Islet precursor cell (in vitro differentiated cells): ENCODE results near the gene BNIP1.
A peak's percentile ranks its signal among the peaks of the same experiment; 100 is the strongest.
"Not testable (repeated sequence)": the region's sequence is repeated elsewhere in the genome, so short reads cannot be mapped to it uniquely, and the experiment has no call there.

Experiments used
- DNase-seq: peaks from one replicate; pipeline ENCODE4 v3.0.0-alpha.2; 2018

The BNIP1 gene, protein sequence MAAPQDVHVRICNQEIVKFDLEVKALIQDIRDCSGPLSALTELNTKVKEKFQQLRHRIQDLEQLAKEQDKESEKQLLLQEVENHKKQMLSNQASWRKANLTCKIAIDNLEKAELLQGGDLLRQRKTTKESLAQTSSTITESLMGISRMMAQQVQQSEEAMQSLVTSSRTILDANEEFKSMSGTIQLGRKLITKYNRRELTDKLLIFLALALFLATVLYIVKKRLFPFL

DNA sequence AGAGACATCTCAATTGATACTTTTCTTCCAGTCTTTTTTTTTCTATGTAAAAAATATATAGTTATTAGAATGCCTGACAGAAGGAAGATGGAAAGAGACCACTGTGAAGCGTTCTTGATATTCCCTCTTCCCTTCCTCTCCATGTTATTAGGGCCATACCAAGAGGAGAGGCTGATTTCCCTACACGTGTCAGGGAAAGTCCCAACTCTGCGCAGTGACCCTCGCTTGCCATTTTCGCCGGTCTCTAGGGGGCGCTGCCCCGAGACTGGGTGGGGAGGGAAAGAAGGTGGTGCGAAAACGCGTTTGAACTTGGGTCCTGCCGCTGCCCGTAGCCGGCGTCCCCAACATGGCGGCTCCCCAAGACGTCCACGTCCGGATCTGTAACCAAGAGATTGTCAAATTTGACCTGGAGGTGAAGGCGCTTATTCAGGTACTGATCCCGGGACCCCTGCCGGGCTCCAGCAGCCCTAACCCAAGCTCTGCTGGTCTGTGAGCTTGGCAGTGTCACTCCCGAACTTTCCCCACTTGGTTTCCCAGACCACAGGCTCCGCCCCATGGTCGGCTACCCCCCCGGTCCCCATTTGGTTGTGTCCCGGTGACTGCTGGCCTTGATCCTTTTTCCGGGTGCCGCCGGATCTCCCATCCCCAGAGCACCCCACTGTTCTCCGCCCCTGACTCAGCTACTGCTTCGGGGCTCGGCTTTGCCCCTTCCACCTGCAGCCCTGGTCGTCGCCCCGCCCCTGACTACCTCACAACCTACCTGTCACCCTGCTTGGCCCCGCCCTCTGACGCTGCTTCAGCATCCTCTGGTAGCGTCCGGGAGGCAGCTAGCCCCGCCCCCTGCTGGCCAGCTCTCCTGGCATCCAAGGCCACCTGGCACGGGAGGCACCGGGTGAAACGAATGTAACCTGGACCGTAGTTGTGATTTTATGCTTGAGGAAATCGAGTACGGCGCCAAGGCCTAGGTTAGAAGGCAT, at the start of gene BNIP1:
BNIP1 (plus strand) TSS at position 332 of the 977 bp plus-strand sequence; CDS start at position 347, 15 bp downstream.
- DNase-seq, result peak; percentile 98

DNA sequence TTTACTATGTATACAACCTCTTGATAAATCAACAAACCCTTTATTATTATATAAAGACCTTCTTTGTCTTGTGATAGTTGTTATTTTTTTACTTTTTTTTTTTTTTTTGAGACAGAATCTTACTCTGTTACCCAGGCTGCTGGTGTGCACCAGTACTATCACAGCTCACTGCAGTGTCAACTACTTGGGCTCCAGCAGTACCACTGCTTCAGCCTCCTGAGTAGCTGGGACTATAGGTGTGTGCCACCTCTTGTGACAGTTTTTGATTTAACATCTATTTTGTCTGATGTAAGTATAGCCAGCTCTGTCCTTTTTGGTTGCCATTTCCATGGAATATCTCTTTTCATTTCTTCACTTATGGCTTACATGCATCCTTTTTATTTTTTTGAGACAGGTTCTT, 45.5 kb upstream of the BNIP1 start:
- DNase-seq, result no peak

DNA sequence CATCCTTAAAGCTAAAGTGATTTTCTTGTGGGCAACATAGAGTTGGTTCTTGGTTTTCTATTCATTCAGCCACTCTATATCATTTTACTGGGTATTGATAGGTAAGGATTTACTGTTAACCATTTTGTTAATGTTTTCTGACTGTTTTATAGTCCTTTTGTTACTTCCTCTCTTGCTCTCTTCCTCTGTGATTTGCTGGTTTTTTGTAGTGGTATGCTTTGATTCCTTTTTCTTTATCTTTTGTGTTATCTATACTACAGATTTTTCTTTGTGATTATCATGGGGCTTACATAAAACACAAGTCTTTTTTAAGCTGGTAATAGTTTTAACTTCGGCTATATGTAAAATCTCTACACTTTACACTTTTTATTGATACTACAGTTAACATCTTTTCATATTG, 44.9 kb upstream of the BNIP1 start:
- DNase-seq, result no peak

DNA sequence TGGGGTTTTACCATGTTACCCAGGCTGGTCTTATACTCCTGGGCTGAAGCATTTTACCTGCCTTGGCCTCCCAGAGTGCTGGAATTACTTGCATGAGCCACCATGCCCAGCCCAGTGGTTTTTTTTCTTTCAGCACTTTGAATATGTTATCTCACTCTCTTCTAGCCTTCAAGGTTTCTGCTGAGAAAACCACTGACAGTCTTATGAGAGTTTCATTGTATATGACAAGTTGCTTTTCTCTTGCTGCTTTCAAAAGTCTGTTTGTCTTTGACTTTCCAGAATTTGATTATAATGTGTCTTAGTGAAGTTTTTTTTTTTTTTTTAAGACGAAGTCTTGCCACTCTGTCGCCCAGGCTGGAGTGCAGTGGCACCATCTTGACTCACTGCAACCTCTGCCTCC, 43.1 kb upstream of the BNIP1 start:
- no peak for DNase-seq

DNA sequence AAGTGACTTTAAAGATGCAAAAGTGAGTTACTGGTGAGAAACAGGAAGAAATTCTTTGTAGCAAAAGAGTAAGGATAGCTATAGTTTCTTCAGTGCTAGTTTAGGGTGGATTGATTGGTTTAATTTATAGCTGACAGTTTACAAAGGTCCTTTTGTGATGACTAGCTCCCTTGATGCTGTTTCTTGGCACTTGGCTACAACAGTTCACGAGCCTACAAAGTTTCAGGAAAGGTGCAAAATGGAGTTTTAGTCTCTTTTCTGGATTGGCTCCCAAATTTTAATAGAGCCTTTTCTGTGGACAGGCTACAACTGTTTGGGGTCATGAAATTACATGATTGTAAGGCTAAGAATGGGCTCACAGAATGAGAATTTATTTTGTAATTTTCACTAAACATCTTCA, 40.9 kb upstream of the BNIP1 start:
- no peak for DNase-seq

DNA sequence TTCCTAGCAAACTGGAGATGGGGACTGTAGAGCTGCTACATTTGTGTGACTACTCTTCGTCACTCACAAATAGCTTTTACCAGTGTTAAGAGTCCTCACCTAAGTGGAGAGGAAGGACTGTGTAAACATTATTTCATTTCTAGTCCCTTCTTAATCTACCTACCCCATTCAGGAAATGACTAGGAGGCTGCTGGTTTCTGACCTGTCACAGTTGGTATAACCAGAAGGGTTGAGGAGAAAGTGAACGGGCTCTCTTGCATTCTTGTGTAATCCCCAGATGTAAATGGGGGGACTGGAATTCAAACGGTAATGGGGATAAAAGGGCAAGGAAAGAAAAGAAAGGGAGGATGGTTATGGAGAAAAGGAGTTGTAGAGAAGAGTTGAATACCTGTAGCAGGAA, 35.4 kb upstream of the BNIP1 start:
- DNase-seq, result no peak

DNA sequence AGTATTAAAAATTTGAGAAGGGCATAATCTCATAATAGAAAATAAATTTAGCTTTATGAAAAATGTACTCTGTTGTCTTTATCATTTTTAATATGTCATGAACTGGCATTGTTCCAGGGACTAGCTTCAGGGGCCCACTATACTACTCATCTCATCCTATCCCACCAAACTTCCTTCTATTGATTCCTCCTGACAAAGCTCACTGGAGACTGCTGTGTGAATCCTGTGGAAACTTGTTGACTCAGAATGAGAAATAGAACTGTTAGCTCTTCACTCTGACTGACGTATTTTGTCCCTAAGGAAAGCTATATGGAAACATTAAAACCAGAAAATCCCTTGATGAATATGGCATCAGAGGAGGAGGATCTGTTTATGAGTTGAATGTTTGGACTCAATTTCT, 29.8 kb upstream of the BNIP1 start:
- no peak for DNase-seq

DNA sequence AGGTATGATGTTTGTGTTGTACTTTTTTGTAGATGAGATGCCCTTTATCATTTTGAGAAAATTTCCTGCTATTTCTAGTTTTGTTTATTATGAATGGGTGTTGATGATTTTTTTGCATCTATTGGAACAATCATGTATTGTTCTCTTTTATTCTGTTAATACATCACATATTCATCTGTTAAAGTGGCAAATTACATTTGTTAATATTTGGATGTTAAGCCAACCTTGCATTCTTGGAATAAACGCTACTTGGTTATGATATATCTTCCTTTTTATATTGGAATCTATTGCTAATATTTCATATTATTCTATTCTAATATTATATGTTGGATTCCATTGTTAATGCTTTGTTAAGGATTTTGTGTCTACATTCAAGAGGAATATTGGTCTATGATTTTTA, 24.6 kb upstream of the BNIP1 start:
- DNase-seq, result no peak

DNA sequence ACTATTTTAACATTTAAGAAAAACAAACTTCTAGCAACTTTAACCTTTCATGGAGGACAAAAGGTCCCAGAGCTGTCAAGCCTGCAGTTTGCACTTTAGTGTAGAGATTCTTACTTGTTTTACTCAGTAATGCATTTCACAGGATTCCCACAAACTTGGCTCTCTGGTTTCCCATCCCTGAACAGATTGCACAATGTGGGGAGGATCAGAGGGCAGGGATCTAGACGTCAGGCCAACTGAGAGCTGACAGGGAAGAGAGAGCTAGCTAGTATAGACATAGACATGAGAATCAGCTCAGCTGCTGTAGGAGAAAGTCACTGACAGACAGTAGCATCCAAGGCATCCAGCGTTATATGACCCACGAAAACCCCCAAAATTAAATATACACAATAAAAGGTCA, 20.9 kb upstream of the BNIP1 start:
- DNase-seq, result no peak

DNA sequence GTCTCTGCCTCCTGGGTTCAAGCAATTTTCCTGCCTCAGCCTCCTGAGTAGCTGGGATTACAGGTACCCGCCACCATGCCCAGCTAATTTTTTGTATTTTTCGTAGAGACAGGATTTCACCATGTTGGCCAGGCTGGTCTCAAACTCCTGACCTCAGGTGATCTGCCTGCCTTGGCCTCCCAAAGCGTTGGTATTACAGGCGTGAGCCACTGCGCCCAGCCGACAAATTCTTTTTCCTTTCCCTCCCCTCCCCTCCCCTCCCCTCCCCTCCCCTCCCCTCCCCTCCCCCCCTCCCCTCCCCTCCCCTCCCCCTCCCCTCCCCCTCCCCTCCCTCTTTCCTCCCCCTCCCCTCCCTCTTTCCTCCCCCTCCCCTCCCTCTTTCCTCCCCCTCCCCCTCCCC, 12.2 kb upstream of the BNIP1 start:
- not testable (repeated sequence) for DNase-seq

DNA sequence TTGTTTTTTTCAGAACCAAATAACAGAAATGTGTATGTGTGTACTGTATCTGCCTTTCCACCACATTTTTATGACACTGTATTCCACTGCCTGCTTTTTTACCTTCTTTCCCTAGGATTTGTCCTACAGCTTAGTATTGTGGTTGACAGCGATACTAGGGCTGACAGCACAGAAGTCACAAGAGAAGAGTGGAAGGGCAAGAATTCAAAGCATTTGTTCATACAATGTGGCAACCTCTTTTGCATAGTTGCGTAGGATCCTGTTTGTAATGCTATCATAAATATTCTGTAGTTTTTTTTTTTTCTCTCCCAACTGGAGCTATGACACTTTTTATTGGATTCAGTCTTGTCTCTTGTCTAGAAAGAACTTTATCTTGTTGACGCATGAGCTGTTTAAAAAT, 5.6 kb upstream of the BNIP1 start:
- DNase-seq, result no peak

DNA sequence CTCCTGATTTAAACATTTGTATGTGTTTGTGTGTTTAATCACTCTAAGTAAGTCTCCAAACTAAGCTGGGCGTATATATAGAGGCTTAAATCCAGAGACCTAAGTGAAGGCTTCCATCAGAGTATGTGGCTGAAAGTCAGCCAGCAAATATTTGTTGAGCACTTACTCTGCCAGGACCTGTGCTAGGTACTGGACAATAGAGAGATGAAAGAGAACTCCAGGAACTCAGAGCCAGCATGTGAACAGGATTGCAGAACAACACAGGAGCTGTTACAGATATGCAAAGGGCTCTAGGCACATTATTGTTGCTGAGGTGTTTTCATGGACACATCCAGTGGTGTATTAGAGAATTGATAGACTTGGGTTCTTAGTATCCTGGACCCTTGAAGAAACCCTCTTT, 4.7 kb upstream of the BNIP1 start:
- DNase-seq, result no peak

DNA sequence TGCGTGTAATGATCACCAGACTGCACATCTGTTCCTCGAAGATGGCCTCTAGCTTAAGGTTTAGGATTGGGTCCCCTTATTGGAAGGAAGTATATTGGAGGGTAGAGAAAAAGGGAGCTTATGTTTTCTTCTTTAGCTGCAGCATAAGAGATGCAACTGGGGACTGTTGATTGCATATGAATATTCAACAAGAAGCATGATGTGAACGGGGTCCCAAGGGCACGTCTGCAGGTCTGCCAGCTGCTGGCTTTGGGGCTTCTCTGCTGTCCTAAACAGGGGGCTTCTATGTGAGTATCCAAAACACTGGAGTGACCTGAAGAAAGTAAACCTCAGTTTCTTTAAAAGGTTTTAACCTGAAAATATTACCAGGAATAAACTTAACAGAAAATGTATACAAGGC, 3.6 kb upstream of the BNIP1 start:
- no peak for DNase-seq

DNA sequence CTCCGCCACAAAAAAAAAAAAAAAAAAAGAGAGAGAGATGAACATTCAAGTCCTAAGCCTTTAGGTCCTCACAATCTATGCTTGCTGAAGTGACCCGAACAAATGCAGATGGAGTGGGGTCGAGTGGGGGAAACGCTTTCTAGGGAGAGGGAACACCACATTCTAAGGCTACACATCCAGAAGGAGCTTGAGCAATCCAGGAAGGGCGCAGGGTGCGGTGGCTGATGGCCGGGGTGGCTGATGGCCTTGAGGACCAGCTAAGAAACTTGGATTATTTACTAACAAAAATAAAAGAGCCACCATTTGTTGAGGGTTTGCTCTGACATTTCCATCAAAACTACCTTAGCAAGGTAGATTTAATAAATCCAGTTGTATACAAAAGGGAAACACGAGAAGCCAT, 764 bp upstream of the BNIP1 start:
- DNase-seq, result no peak

DNA sequence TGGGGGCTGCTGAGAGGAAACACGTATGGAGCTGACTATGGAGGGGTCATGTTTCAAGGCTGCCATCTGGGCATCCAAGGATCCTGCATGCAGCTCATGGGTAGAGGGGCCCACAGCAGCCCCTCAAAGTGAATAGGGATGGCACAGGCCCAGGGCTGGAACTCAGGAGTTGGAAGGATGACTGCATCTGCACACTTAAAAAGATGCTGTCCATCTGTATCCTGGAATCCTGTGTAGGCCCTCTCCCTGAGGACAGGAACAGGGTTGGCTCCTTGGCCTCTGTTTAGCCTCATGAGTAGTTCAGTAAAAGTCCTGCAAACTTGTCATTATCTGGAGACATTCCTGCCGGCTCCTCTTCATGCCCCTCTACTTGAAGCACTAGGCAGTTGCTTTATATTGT, 4.0 kb downstream of the BNIP1 start:
- DNase-seq, result no peak

DNA sequence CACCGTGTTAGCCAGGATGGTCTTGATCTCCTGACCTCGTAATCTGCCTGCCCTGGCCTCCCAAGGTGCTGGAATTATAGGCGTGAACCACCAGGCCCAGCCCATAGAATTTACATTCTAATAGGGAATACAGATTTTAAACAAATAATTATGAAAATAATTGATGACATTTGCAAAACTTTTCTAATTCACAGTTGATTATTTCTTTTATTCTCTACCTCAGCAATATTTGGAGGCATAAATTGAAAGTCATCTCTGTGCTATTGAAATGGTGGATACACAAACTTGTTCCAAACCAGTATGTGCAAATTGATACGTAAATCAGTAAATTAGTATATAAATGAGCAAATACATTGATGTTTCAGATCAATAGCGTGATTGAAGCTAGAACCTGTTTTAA, 8.2 kb downstream of the BNIP1 start:
- no peak for DNase-seq

DNA sequence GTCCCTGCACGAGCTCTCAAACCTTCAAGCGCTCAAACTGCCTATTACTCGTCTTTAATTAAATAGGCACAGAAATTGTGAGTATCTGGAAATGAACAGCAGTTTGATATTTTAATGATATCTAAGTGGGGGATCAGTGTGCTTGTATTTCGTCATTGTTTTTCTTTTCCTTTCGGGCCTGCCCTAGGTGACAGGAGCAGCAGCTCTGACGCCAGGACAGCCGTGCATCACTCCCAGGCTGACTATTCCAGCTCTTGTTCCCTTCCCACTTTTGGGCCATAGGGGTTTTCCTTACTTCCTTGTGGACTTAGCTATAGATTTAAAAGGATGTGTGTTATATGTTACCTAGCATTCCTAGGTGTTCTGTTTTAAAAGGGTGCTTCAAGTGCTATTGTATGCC, 9.5 kb downstream of the BNIP1 start:
- DNase-seq, result no peak

DNA sequence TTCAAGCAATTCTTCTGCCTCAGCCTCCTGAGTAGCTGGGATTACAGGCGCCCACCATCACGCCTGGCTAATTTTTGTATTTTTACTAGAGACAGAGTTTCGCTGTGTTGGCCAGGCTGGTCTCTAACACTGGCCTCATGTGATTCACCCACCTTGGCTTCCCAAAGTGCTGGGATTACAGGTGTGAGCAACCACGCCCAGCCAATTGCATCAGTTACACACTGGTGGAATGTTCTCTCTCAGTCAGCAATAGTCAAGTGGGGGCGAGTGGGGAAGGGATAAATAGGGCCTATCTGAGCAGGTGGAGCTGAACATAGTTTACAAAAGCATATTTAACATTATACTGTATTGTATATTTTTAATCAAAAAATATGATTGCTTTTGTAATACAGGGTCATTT, 10.3 kb downstream of the BNIP1 start:
- DNase-seq, result not testable (repeated sequence)

DNA sequence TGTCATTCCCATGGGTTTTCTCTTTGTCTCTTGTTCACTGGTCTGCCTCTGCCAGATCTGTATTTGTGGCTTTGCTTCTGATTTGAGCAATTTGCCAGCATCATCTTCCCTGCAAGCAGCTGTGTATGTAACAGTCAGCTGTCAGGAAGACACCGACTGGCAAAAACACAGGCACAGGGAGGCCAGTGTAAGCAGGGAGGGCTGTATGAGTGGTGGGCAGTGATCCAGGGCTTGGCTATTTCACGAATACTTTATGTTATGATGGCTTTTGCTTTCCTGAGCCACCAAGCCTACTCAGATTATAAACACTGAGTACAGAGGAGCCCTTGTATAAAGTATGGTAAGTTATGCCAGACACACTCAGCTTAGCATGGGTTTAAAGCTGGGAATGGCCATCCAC, 11.6 kb downstream of the BNIP1 start:
- DNase-seq, result no peak

DNA sequence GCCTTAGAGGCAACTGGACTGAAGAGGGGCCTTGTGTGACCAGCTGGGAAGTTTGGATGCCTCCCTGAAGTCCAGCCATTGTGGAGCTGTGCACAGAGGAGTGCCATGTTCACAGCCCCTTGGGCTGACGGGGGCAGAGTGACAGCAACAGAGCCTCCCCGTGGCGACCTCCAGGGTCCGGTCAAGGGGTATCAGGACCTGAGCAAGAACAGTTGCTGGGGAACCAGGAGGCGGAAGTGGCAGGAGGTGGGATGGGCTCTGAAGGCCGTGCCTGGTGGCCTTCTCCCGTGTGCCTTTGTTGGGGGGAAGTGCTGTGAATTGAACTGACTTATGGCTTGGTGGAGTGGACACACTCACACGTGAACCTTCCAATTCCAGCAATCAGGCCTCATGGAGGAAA, 14.0 kb downstream of the BNIP1 start:
- no peak for DNase-seq

DNA sequence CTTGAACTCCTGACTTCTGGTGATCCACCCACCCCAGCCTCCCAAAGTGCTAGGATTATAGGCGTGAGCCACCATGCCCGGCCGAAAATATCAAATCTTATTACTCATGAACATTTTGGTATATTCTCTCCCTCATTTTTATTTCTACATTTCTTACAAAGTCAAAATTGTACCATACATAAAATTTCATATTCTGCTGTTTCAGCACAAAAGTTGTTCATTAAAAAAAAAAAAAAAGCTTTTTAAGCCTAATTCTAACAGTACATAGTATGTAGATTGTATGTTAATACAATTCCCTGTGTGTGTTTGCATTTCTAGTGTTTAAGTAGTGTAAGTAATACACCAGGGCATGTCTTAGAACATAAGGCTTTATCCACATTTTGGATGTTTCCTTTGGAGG, 14.9 kb downstream of the BNIP1 start:
- no peak for DNase-seq

DNA sequence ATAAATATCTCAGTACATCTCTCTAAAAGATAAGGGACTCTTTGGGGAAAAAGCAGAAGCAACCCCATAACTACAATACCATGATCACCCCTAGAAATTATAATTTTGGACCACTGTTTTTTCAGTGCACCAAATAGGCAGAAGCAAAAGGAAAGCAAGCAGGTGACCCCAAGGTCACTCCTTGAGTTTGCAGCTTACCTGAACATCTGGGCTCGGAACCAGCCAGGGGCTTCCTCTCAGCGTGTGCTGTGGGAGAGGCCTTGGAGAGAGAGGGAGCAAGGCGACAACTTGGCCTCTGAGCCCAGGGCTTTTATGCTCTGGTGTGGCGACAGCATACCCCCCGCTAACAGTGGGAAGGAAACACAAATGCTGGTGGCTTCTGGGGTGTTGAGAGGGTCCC, 16.8 kb downstream of the BNIP1 start:
- no peak for DNase-seq

DNA sequence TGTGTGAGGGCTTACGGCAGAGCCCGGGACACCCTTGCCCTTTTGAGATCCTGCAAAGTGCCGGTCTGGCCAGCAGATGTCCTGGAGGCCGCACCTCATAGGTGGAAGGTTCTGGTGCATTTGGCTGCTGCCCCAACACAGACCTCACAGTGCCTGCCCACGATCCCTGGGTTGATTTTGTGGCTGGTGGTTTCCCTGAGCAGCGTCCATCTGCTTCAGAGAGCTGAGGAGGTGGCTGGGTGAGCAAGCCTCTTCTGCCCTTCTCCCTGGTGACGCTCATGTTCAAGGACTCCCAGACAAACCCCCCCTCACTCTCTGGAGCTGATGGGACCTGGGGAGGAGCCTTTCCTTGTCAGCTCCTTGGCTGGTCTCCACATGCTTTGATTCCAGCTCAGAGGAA, 18.9 kb downstream of the BNIP1 start:
- no peak for DNase-seq

DNA sequence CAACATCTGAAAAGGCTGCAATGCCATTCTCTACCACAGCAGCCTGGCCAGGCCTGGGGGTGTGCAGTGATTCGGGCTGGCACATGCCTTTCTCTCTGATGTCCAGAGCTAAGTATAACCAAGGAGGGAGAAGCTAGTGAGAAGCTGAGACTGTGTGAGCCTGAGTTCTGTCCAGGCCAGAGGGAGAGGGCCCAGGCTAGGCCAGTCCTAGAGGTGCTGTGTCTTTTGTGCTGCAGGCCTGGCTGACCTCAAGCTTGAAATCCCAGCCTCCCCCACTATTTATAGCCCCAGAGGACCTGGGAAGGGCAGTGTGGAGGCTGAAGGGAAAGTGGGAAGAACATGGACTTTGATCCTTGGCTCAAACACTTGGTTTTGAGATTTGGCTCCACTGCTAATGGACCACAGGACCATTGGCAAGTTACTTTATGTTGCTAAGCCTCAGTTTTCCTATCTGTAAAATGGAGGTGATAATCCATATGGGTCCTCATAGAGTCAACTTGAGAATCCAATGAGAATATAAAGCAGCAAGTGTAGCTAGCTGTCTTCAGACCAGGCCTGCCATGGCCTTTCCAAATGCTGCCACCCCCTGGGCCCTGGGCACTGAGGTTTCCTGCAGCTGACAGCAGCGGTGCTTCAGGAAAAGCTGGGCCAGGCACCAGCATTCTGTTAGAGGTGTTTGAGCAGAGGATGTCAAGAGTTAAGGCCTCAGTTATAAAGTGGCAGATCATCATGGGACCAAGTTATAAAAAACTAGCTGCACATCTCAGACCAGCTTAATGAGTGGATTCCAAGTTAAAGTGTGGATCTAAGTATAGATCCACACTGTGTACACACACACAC, 21.1 kb downstream of the BNIP1 start:
- no peak for DNase-seq
